AG04450 (cell line): ENCODE results near the gene MMEL1. TPM values are rescaled to one million over a fixed set of nuclear protein-coding genes. Genes with fewer than 3 reads are reported as not detected.
"Not testable (repeated sequence)": the region's sequence is repeated elsewhere in the genome, so short reads cannot be mapped to it uniquely, and the experiment has no call there.

Source experiments
- CTCF ChIA-PET: fragments of 300-600, 350-600 bp; formaldehyde crosslinking; extraction: SDS; loops from one replicate; lab custom pipeline; 2022; ENCODE audit warnings: antibody characterized with exemption, inconsistent platforms; lab: Charles Lee
- POLR2A ChIA-PET: fragments of 350-600 bp; formaldehyde crosslinking; extraction: SDS; loops from one replicate; lab custom pipeline; 2021; ENCODE audit warnings: antibody characterized with exemption, inconsistent platforms; lab: Yijun Ruan, JAX
- DNase-seq: peaks from one replicate; pipeline ENCODE4 v3.0.0-alpha.2; 2011; ENCODE audit warnings: low read depth, low spot score
- H3K27ac ChIP-seq: one replicate; pipeline ENCODE4 v1.5.1; 2012; ENCODE audit warnings: low read depth, low read length, control low read depth
- H3K27me3 ChIP-seq: one replicate; pipeline ENCODE4 v1.6.0; 2012; ENCODE audit warnings: low read length; ENCODE audit not compliant: control insufficient read depth, insufficient read depth
- H3K4me3 ChIP-seq: 2 replicates; pipeline ENCODE4 v1.5.1; 2011; ENCODE audit warnings: mild to moderate bottlenecking, low read depth, low read length, control low read depth
- H3K9me3 ChIP-seq: 2 replicates; pipeline ENCODE4 v1.5.1; 2012; ENCODE audit warnings: low read length; ENCODE audit not compliant: control insufficient read depth, insufficient read depth
- CTCF ChIP-seq: IDR thresholded peaks from 2 replicates; pipeline ENCODE4 v1.5.1; 2011; ENCODE audit warnings: low read depth, low read length, control low read depth, inconsistent platforms
- polyA plus RNA-seq: library from polyadenylated mRNA; depleted of rRNA; stranded (reverse); fragments of >200 nt; gene quantifications from 2 replicates; pipeline ENCODE4 v1.2.3, GENCODE V29; 2011

MMEL1 gene
- polyA plus RNA-seq, 1 experiment: 0.21 TPM

- peaks cover 27% of the 10 kb centered on the region for H3K9me3 ChIP-seq
- CTCF ChIA-PET: no interaction called here
- DNase-seq: no peak
- peaks cover 24% of the 10 kb centered on the region for H3K27me3 ChIP-seq
- POLR2A ChIA-PET: no interaction called here
- no peak for TF ChIP-seq CTCF
- no peak overlapping the region for H3K4me3 ChIP-seq
- no peak overlapping the region for H3K27ac ChIP-seq
These were observed 5.1 kb downstream of the MMEL1 start for GRCh38 chr1:2627746-2628145.

GRCh38 chr1:2625748-2626147 lies 7.1 kb downstream of the MMEL1 start:
- H3K9me3 ChIP-seq: peaks cover 22% of the 10 kb centered on the region
- DNase-seq, H3K4me3 ChIP-seq, H3K27ac ChIP-seq, CTCF ChIA-PET, POLR2A ChIA-PET: not testable (repeated sequence)
- peaks cover 27% of the 10 kb centered on the region for H3K27me3 ChIP-seq

- peaks cover 17% of the 10 kb centered on the region for H3K9me3 ChIP-seq
- H3K27ac ChIP-seq: no peak overlapping the region
- H3K4me3 ChIP-seq: no peak overlapping the region
- DNase-seq: no peak
- POLR2A ChIA-PET: no interaction called here
- CTCF ChIA-PET: no interaction called here
- H3K27me3 ChIP-seq: peaks cover 27% of the 10 kb centered on the region
- no peak for TF ChIP-seq CTCF
These were observed 7.5 kb downstream of the MMEL1 start for GRCh38 chr1:2625311-2625710.

GRCh38 chr1:2624735-2625300 lies 8.0 kb downstream of the MMEL1 start:
- Histone ChIP-seq H3K27ac (no peak overlapping the region), H3K4me3 (no peak overlapping the region), H3K9me3 (peaks cover 12% of the 10 kb centered on the region; the same call in 1 of the 2 replicates), H3K27me3 (peaks cover 27% of the 10 kb centered on the region)
- POLR2A ChIA-PET: no interaction called here
- TF ChIP-seq CTCF: no peak
- CTCF ChIA-PET: no interaction called here
- DNase-seq: no peak

GRCh38 chr1:2623571-2624337 lies 9.1 kb downstream of the MMEL1 start:
- no peak overlapping the region for H3K4me3 ChIP-seq
- no peak for DNase-seq
- peaks cover 22% of the 10 kb centered on the region for H3K27me3 ChIP-seq
- no peak overlapping the region for H3K27ac ChIP-seq
- no peak for TF ChIP-seq CTCF
- ChIA-PET CTCF (no interaction called here), POLR2A (no interaction called here)
- H3K9me3 ChIP-seq: peaks cover 5% of the 10 kb centered on the region; the same call in 1 of the 2 replicates
